K562 (cell line): ENCODE data around the gene CHD2. TPM values are rescaled to one million over a fixed set of nuclear protein-coding genes. Genes with fewer than 3 reads are reported as not detected.

ENCODE experiments used
- ARID2 ChIP-seq: fragments of 450-650 bp; IDR thresholded peaks from 2 replicates; pipeline ENCODE4 v1.6.1; 2017; ENCODE audit warnings: antibody characterized with exemption, mild to moderate bottlenecking
- E4F1 ChIP-seq: fragments of 250-450 bp; sonication (Bioruptor Pico); IDR thresholded peaks from 2 replicates; pipeline ENCODE4 v1.5.0; 2021; ENCODE audit warnings: mild to moderate bottlenecking, borderline replicate concordance
- FOXM1 ChIP-seq, 2 experiments: fragments of 450-650 bp in 1 of 2; sonication (generic) in 1 of 2; formaldehyde crosslinking in 1 of 2; IDR thresholded peaks; 2 replicates each; pipeline versions ENCODE4 v1.6.1 to v1.9.0; 2017 to 2022; ENCODE audit warnings: low read depth in 2 of 2, mild to moderate bottlenecking in 2 of 2, missing genetic modification reagents in 1 of 2, moderate library complexity in 1 of 2
- HES1 ChIP-seq: fragments of 450-650 bp; IDR thresholded peaks from 2 replicates; pipeline ENCODE4 v1.6.1; 2016; ENCODE audit warnings: low read depth, mild to moderate bottlenecking, moderate library complexity
- MCM2 ChIP-seq: fragments of 450-650 bp; IDR thresholded peaks from 2 replicates; pipeline ENCODE4 v1.6.1; 2017; ENCODE audit warnings: low read depth, mild to moderate bottlenecking
- MITF ChIP-seq: IDR thresholded peaks from 2 replicates; pipeline ENCODE4 v1.6.1; 2014; ENCODE audit warnings: antibody characterized with exemption
- NFE2 ChIP-seq: IDR thresholded peaks from 2 replicates; pipeline ENCODE4 v1.6.1; 2014; ENCODE audit warnings: antibody characterized with exemption, low read depth
- NFE2L1 ChIP-seq: fragments of 450-650 bp; IDR thresholded peaks from 2 replicates; pipeline ENCODE4 v1.6.1; 2016; ENCODE audit warnings: missing genetic modification characterization, low read depth, mild to moderate bottlenecking, missing compliant biosample characterization, moderate library complexity, borderline replicate concordance
- NKRF ChIP-seq: fragments of 450-650 bp; IDR thresholded peaks from 2 replicates; pipeline ENCODE4 v1.6.1; 2016; ENCODE audit warnings: borderline replicate concordance
- NR2C1 ChIP-seq, 2 experiments: fragments of 450-650 bp; IDR thresholded peaks; 2 replicates each; pipeline ENCODE4 v1.6.1; 2017; ENCODE audit warnings: mild to moderate bottlenecking in 2 of 2, antibody characterized with exemption in 1 of 2, inconsistent platforms in 1 of 2, missing compliant biosample characterization in 1 of 2, missing genetic modification characterization in 1 of 2
- SMAD3 ChIP-seq: fragments of 450-650 bp; formaldehyde crosslinking; conservative IDR thresholded peaks from 2 replicates; pipeline ENCODE4 v1.4.0; 2020; ENCODE audit warnings: mild to moderate bottlenecking
- TBP ChIP-seq: optimal IDR thresholded peaks from 2 replicates; pipeline ENCODE3; 2011; ENCODE audit warnings: low read depth, low read length, improper control_type of control experiment
- ZC3H11A ChIP-seq: IDR thresholded peaks from 2 replicates; pipeline ENCODE4 v1.6.1; 2012; ENCODE audit warnings: low read depth, low read length, improper control_type of control experiment
- ZNF217 ChIP-seq: sonication (generic); formaldehyde crosslinking; IDR thresholded peaks from 2 replicates; pipeline ENCODE4 v1.8.0; 2022; ENCODE audit warnings: mild to moderate bottlenecking, missing genetic modification reagents
- ZNF224 ChIP-seq: sonication (generic); formaldehyde crosslinking; IDR thresholded peaks from 2 replicates; pipeline ENCODE4 v1.8.0; 2022; ENCODE audit warnings: mild to moderate bottlenecking, missing genetic modification reagents
- ZNF280A ChIP-seq: fragments of 450-650 bp; IDR thresholded peaks from 2 replicates; pipeline ENCODE4 v1.6.1; 2018; ENCODE audit warnings: mild to moderate bottlenecking, low read depth; ENCODE audit not compliant: partially characterized antibody
- ZNF507 ChIP-seq: conservative IDR thresholded peaks from 2 replicates; pipeline ENCODE4 v1.6.1; 2017; ENCODE audit warnings: missing genetic modification characterization, missing compliant biosample characterization
- ZNF511 ChIP-seq: sonication (generic); formaldehyde crosslinking; IDR thresholded peaks from 2 replicates; pipeline ENCODE4 v1.8.0; 2022; ENCODE audit warnings: mild to moderate bottlenecking, missing genetic modification reagents
- polyA plus RNA-seq, 8 experiments: library from polyadenylated mRNA; depleted of rRNA in 4 of 8; stranded (reverse) in 5 of 8; unstranded in 3 of 8; fragments of >200 nt; fragmentation: Nextera tagmentation in 2 of 8; fragmentation: Illumina TruSeq in 1 of 8; extraction: Ambion mirVana in 2 of 8; extraction: Trizol in 1 of 8; gene quantifications; 2 replicates each; pipeline versions ENCODE4 v1.2.1 to v1.2.3, GENCODE V29; 2011 to 2014; ENCODE audit warnings: inconsistent platforms in 1 of 8, missing spikeins in 1 of 8
- total RNA-seq, 7 experiments: library from RNA; depleted of rRNA in 6 of 7; stranded (reverse); fragments of >200 nt in 6 of 7; fragmentation: Illumina TruSeq in 2 of 7; extraction: Trizol in 2 of 7; gene quantifications; 2 replicates each; pipeline versions ENCODE4 v1.2.1 to v1.2.3, GENCODE V29; 2011 to 2021; ENCODE audit warnings: low replicate concordance in 1 of 7

Gene CHD2
- total and polyA plus RNA-seq, 9 of the 15 experiments (the other 6 are each of a cell fraction or from before 2014, with no cell fraction given), result 38.9 to 70.8 (median 56.2) TPM

GRCh38 chr15:92903966-92904721, 4.0 kb downstream of the CHD2 start (continued):
- TF ChIP-seq SMAD3 (CRISPR knock-in tag) (peak; percentile 91), ZC3H11A (peak; percentile 98), ZNF280A (no peak), HES1 (no peak), E4F1 (no peak), ZNF511 (CRISPR knock-in tag) (no peak), NR2C1 (IDR thresholded peaks at IDR 0.05) (peak; percentile 96), NR2C1 (tag; IDR thresholded peaks at IDR 0.05) (peak; percentile 97), NKRF (no peak; the same call in 1 of the 2 replicates), ARID2 (no peak), MCM2 (no peak), ZNF224 (CRISPR knock-in tag) (no peak), ZNF507 (tag) (no peak), NFE2L1 (no peak), NFE2 (no peak; the same call in 1 of the 2 replicates), TBP (no peak), ZNF217 (CRISPR knock-in tag) (no peak), MITF (no peak), FOXM1 (IDR thresholded peaks at IDR 0.05; ENCODE audit: low read depth) (peak; percentile 67; the same call in 1 of the 2 replicates), FOXM1 (CRISPR knock-in tag; IDR thresholded peaks at IDR 0.05; ENCODE audit: low read depth) (peak; percentile 93)
